Fibroblast of lung (primary cell): ENCODE results near the gene COL18A1. TPM values are rescaled to one million over a fixed set of nuclear protein-coding genes. Genes with fewer than 3 reads are reported as not detected.

Source experiments
- DNase-seq, 2 donors: peaks; one replicate each; pipeline versions ENCODE4 v3.0.0 to v3.0.0-alpha.2; 2010; ENCODE audit warnings: low read depth in 2 of 2
- H2AFZ ChIP-seq: 2 replicates; pipeline ENCODE4 v1.5.1; 2012; ENCODE audit warnings: low read length, control low read depth, inconsistent platforms
- H3K27ac ChIP-seq: 2 replicates; pipeline ENCODE4 v1.5.1; 2011; ENCODE audit warnings: low read length, control low read depth; ENCODE audit not compliant: insufficient read depth
- H3K27me3 ChIP-seq: 2 replicates; pipeline ENCODE4 v1.5.1; 2011; ENCODE audit warnings: mild to moderate bottlenecking, low read length; ENCODE audit not compliant: control insufficient read depth, insufficient read depth
- H3K36me3 ChIP-seq: 2 replicates; pipeline ENCODE4 v1.5.1; 2011; ENCODE audit warnings: low read length; ENCODE audit not compliant: control insufficient read depth, insufficient read depth
- H3K4me1 ChIP-seq: 2 replicates; pipeline ENCODE4 v1.5.1; 2011; ENCODE audit warnings: low read length; ENCODE audit not compliant: control insufficient read depth, insufficient read depth; ENCODE audit errors: extremely low read depth
- H3K4me2 ChIP-seq: 2 replicates; pipeline ENCODE4 v1.5.1; 2011; ENCODE audit warnings: low read length, control low read depth; ENCODE audit not compliant: insufficient read depth; ENCODE audit errors: extremely low read depth
- H3K4me3 ChIP-seq, 4 experiments: fragments of 200-600 bp in 1 of 4; sonication (generic) in 1 of 4; replicated peaks in 1 of 4; 2 replicates each; pipeline ENCODE4 v1.5.1; 2011 to 2016; ENCODE audit warnings: low read length in 4 of 4, low read depth in 3 of 4, mild to moderate bottlenecking in 3 of 4, control low read depth in 2 of 4, inconsistent platforms in 1 of 4, mixed read lengths in 1 of 4; ENCODE audit not compliant: insufficient read depth in 1 of 4; ENCODE audit errors: control extremely low read depth in 1 of 4
- H3K79me2 ChIP-seq: 2 replicates; pipeline ENCODE4 v1.5.1; 2012; ENCODE audit warnings: mild to moderate bottlenecking, low read length, inconsistent platforms; ENCODE audit not compliant: control insufficient read depth, insufficient read depth
- H3K9ac ChIP-seq: 2 replicates; pipeline ENCODE4 v1.5.1; 2011; ENCODE audit warnings: mild to moderate bottlenecking, low read length, control low read depth; ENCODE audit not compliant: insufficient read depth
- H3K9me3 ChIP-seq: 2 replicates; pipeline ENCODE4 v1.5.1; 2012; ENCODE audit warnings: low read depth, low read length; ENCODE audit not compliant: control insufficient read depth, insufficient read depth
- H4K20me1 ChIP-seq: 2 replicates; pipeline ENCODE4 v1.5.1; 2011; ENCODE audit warnings: low read length; ENCODE audit not compliant: control insufficient read depth, insufficient read depth; ENCODE audit errors: extremely low read depth
- EZH2 ChIP-seq: IDR thresholded peaks from 2 replicates; pipeline ENCODE4 v1.5.1; 2012; ENCODE audit warnings: low read length, control low read depth, mild to moderate bottlenecking; ENCODE audit errors: missing control alignments
- polyA plus RNA-seq, 2 donors: library from polyadenylated mRNA; depleted of rRNA in 1 of 2; stranded (reverse) in 1 of 2; unstranded in 1 of 2; fragments of >200 nt; gene quantifications; 2 replicates each; pipeline ENCODE4 v1.2.1, GENCODE V29; 2011 to 2012; ENCODE audit warnings: missing spikeins in 1 of 2
- total RNA-seq: library from RNA; depleted of rRNA; stranded (reverse); fragments of >200 nt; gene quantifications from 2 replicates; pipeline ENCODE4 v1.2.1, GENCODE V29; 2014
- TF ChIP-seq, protein P1 (sequence below), 2 donors: IDR thresholded peaks in 1 of 2; conservative IDR thresholded peaks in 1 of 2; 1 replicate in 1 of 2; 2 replicates in 1 of 2; pipeline ENCODE4 v1.5.1; 2011 to 2012; ENCODE audit warnings: low read length in 2 of 2, control low read depth in 1 of 2, inconsistent platforms in 1 of 2, low read depth in 1 of 2, mild to moderate bottlenecking in 1 of 2

The COL18A1 gene
- total and polyA plus RNA-seq, 2 donors (not counting 1 experiment from before 2014, with no cell fraction given), result 24.3 to 38.8 TPM

DNA sequence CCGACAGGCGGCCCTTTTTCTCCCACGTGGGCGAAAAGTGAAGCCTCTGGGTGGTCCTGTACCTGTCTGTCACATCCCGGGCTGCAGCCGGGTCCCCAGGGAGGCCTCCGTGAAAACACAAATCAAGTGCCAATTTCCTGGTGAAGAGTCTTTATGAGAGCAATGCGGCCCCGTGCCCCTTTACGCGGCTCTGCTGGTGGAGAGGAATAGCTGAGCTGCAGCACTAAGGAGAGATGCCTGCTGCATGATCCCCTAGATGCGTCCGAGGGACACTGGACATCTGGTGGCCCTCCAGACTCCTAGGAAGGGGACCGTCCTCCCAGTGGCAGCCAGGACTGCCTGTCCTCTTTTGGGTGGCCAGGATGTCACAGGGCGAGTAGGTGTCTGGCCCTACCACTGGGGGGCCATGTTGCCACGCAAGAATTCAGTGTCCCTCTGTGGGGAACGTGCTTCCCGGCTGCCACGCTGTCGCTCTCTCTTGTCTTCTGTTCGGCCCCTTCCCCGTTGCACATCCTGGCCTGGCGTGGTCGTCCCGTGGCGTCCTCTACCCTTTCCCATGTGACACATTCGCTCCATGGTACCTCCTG, 38.7 kb downstream of the COL18A1 start:
- no peak for TF ChIP-seq EZH2
- TF ChIP-seq, protein P1, sequence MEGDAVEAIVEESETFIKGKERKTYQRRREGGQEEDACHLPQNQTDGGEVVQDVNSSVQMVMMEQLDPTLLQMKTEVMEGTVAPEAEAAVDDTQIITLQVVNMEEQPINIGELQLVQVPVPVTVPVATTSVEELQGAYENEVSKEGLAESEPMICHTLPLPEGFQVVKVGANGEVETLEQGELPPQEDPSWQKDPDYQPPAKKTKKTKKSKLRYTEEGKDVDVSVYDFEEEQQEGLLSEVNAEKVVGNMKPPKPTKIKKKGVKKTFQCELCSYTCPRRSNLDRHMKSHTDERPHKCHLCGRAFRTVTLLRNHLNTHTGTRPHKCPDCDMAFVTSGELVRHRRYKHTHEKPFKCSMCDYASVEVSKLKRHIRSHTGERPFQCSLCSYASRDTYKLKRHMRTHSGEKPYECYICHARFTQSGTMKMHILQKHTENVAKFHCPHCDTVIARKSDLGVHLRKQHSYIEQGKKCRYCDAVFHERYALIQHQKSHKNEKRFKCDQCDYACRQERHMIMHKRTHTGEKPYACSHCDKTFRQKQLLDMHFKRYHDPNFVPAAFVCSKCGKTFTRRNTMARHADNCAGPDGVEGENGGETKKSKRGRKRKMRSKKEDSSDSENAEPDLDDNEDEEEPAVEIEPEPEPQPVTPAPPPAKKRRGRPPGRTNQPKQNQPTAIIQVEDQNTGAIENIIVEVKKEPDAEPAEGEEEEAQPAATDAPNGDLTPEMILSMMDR (conservative IDR thresholded peaks at IDR 0.05 in 1 of 2, IDR thresholded peaks at IDR 0.05 in 1 of 2; ENCODE audit: low read depth in 1 of 2, low read length in 2 of 2), result no peak

DNA sequence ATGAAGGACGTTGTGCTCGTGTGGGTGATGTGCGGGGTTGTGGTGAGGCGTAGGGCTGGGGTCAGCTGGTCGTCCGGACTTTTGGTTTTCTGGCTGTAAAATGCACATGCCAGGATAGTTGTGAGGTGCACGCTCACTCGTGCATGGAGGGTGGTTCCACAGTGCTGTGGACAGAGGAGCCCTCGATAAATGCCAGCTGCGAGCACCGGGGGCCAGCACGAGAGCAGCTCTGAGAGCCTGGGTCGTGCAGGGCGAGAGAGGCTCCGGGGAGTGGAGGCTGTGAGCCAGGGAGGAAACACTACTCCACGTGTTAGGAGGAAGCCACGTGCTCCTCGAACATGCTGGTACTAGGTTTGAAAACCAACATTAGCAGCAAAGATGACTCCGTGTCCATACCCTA, 39.4 kb downstream of the COL18A1 start:
- no peak for DNase-seq
- no peak for TF ChIP-seq EZH2
- TF ChIP-seq, protein P1 (conservative IDR thresholded peaks at IDR 0.05 in 1 of 2, IDR thresholded peaks at IDR 0.05 in 1 of 2; ENCODE audit: low read depth in 1 of 2, low read length in 2 of 2), result no peak
- H3K27ac ChIP-seq, result no peak overlapping the region
- no peaks in the 10 kb centered on the region for H3K27me3 ChIP-seq
- H3K79me2 ChIP-seq, result no peaks in the 10 kb centered on the region
- H4K20me1 ChIP-seq, result no peaks in the 10 kb centered on the region
- H3K4me2 ChIP-seq, result no peak overlapping the region
- H3K4me1 ChIP-seq, result no peaks in the 10 kb centered on the region
- H2AFZ ChIP-seq, result no peak overlapping the region
- H3K36me3 ChIP-seq, result no peaks in the 10 kb centered on the region
- H3K9me3 ChIP-seq, result no peaks in the 10 kb centered on the region
- H3K4me3 ChIP-seq, result no peak overlapping the region
- no peak overlapping the region for H3K9ac ChIP-seq

More for the DNA sequence above, 38.7 kb downstream of the COL18A1 start:
- Histone ChIP-seq H3K36me3 (no peaks in the 10 kb centered on the region), H3K9me3 (no peaks in the 10 kb centered on the region), H3K4me2 (no peak overlapping the region), H2AFZ (no peak overlapping the region), H3K4me3 (no peak overlapping the region), H3K27ac (no peak overlapping the region), H4K20me1 (no peaks in the 10 kb centered on the region), H3K79me2 (no peaks in the 10 kb centered on the region), H3K27me3 (no peaks in the 10 kb centered on the region), H3K9ac (no peak overlapping the region), H3K4me1 (peaks cover 3% of the 10 kb centered on the region)
- DNase-seq, result no peak

DNA sequence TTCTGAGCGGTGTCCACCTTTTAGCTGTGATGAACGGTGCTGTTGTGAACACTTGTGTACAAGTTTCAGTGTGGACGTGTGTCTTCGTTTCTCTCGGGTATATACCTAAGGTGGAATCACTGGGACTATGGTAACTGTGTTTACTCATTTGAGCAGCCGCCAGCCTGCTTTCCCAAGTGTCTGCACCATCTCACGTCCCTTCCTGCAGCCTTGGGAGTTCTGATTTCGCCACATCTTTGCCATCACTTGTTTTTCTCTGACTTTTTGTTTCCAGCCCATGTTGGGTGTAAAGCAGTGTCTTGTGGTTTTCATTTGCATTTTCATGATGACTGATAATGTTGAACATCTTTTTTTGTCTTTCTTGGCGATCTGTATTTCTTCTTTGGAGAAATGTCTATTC, 40.4 kb downstream of the COL18A1 start:
- Histone ChIP-seq H4K20me1 (no peaks in the 10 kb centered on the region), H3K27me3 (no peaks in the 10 kb centered on the region), H2AFZ (no peak overlapping the region), H3K9me3 (no peaks in the 10 kb centered on the region), H3K79me2 (no peaks in the 10 kb centered on the region), H3K36me3 (no peaks in the 10 kb centered on the region), H3K27ac (no peak overlapping the region), H3K4me1 (no peaks in the 10 kb centered on the region), H3K9ac (no peak overlapping the region), H3K4me2 (no peak overlapping the region), H3K4me3 (no peak overlapping the region)
- TF ChIP-seq, protein P1 (conservative IDR thresholded peaks at IDR 0.05 in 1 of 2, IDR thresholded peaks at IDR 0.05 in 1 of 2; ENCODE audit: low read depth in 1 of 2, low read length in 2 of 2), result no peak
- no peak for TF ChIP-seq EZH2
- no peak for DNase-seq
